Measurements from ENCODE around the gene POU5F1.

POU5F1 gene

GRCh38 chr6:31157513-31158139, 12.9 kb downstream of the POU5F1 start, which contains the start of gene CCHCR1:
TSS of gene CCHCR1 (minus strand) at chr6:31157802. CDS start at chr6:31157600, 202 bp downstream.
- no peak for DNase-seq (ENCODE audit: low read depth in 1 of 2, low spot score in 1 of 2)
- in situ Hi-C loops (cut with HindIII; ENCODE audit: low pct_unique_long_range_greater_than_20kb, low sequenced_read_pairs), result no loop called here
- TF ChIP-seq JUND (IDR thresholded peaks at IDR 0.05; ENCODE audit: low read depth), result no peak

- TF ChIP-seq JUND (IDR thresholded peaks at IDR 0.05; ENCODE audit: low read depth), result no peak
- no peak for DNase-seq (ENCODE audit: low read depth in 1 of 2, low spot score in 1 of 2)
- in situ Hi-C loops (cut with HindIII; ENCODE audit: low pct_unique_long_range_greater_than_20kb, low sequenced_read_pairs), result no loop called here
These were observed 13.8 kb downstream of the POU5F1 start for GRCh38 chr6:31156641-31157040.

GRCh38 chr6:31154436-31154835, 16.0 kb downstream of the POU5F1 start:
- in situ Hi-C loops (cut with HindIII; ENCODE audit: low pct_unique_long_range_greater_than_20kb, low sequenced_read_pairs), result no loop called here
- no peak for DNase-seq (ENCODE audit: low read depth in 1 of 2, low spot score in 1 of 2)
- TF ChIP-seq JUND (IDR thresholded peaks at IDR 0.05; ENCODE audit: low read depth), result no peak

GRCh38 chr6:31152781-31153180, 17.7 kb downstream of the POU5F1 start:
- no peak for DNase-seq (ENCODE audit: low read depth in 1 of 2, low spot score in 1 of 2)
- no peak for TF ChIP-seq JUND (IDR thresholded peaks at IDR 0.05; ENCODE audit: low read depth)
- in situ Hi-C loops (cut with HindIII; ENCODE audit: low pct_unique_long_range_greater_than_20kb, low sequenced_read_pairs), result no loop called here

- no peak for TF ChIP-seq JUND (IDR thresholded peaks at IDR 0.05; ENCODE audit: low read depth)
- no peak for DNase-seq (ENCODE audit: low read depth in 1 of 2, low spot score in 1 of 2)
- in situ Hi-C loops (cut with HindIII; ENCODE audit: low pct_unique_long_range_greater_than_20kb, low sequenced_read_pairs), result no loop called here
These were observed 20.5 kb downstream of the POU5F1 start for GRCh38 chr6:31149827-31150447.

GRCh38 chr6:31145386-31145785, 25.1 kb downstream of the POU5F1 start:
- no peak for DNase-seq (ENCODE audit: low read depth in 1 of 2, low spot score in 1 of 2)

GRCh38 chr6:31144970-31145340, 25.5 kb downstream of the POU5F1 start:
- in situ Hi-C loops (cut with HindIII; ENCODE audit: low pct_unique_long_range_greater_than_20kb, low sequenced_read_pairs), result no loop called here
- DNase-seq (ENCODE audit: low read depth in 1 of 2, low spot score in 1 of 2), result no peak
- TF ChIP-seq JUND (IDR thresholded peaks at IDR 0.05; ENCODE audit: low read depth), result no peak

More at GRCh38 chr6:31145386-31145785, 25.1 kb downstream of the POU5F1 start:
- in situ Hi-C loops (cut with HindIII; ENCODE audit: low pct_unique_long_range_greater_than_20kb, low sequenced_read_pairs), result no loop called here
- no peak for TF ChIP-seq JUND (IDR thresholded peaks at IDR 0.05; ENCODE audit: low read depth)

- TF ChIP-seq JUND (IDR thresholded peaks at IDR 0.05; ENCODE audit: low read depth), result no peak
- in situ Hi-C loops (cut with HindIII; ENCODE audit: low pct_unique_long_range_greater_than_20kb, low sequenced_read_pairs), result no loop called here
- no peak for DNase-seq (ENCODE audit: low read depth in 1 of 2, low spot score in 1 of 2)
These were observed 26.0 kb downstream of the POU5F1 start for GRCh38 chr6:31144296-31144969.

GRCh38 chr6:31143148-31143547, 27.3 kb downstream of the POU5F1 start:
- in situ Hi-C loops (cut with HindIII; ENCODE audit: low pct_unique_long_range_greater_than_20kb, low sequenced_read_pairs), result no loop called here
- no peak for DNase-seq (ENCODE audit: low read depth in 1 of 2, low spot score in 1 of 2)
- TF ChIP-seq JUND (IDR thresholded peaks at IDR 0.05; ENCODE audit: low read depth), result no peak

- TF ChIP-seq JUND (IDR thresholded peaks at IDR 0.05; ENCODE audit: low read depth), result no peak
- DNase-seq (ENCODE audit: low read depth in 1 of 2, low spot score in 1 of 2), result no peak
- in situ Hi-C loops (cut with HindIII; ENCODE audit: low pct_unique_long_range_greater_than_20kb, low sequenced_read_pairs), result no loop called here
These were observed 28.1 kb downstream of the POU5F1 start for GRCh38 chr6:31142361-31142761.

- no peak for TF ChIP-seq JUND (IDR thresholded peaks at IDR 0.05; ENCODE audit: low read depth)
- in situ Hi-C loops (cut with HindIII; ENCODE audit: low pct_unique_long_range_greater_than_20kb, low sequenced_read_pairs), result no loop called here
- no peak for DNase-seq (ENCODE audit: low read depth in 1 of 2, low spot score in 1 of 2)
These were observed 29.8 kb downstream of the POU5F1 start for GRCh38 chr6:31140643-31141042.

- no peak for TF ChIP-seq JUND (IDR thresholded peaks at IDR 0.05; ENCODE audit: low read depth)
- peak in 1 of 2 experiments; percentile 30 for DNase-seq (ENCODE audit: low read depth in 1 of 2, low spot score in 1 of 2)
- in situ Hi-C loops (cut with HindIII; ENCODE audit: low pct_unique_long_range_greater_than_20kb, low sequenced_read_pairs), result no loop called here
These were observed 30.9 kb downstream of the POU5F1 start for GRCh38 chr6:31139599-31139998.

GRCh38 chr6:31138982-31139381, 31.5 kb downstream of the POU5F1 start, which contains the start of gene PSORS1C2:
TSS of gene PSORS1C2 (minus strand) at chr6:31139066. CDS start at chr6:31139026, 40 bp downstream.
- in situ Hi-C loops (cut with HindIII; ENCODE audit: low pct_unique_long_range_greater_than_20kb, low sequenced_read_pairs), result no loop called here

More at GRCh38 chr6:31138982-31139381, 31.5 kb downstream of the POU5F1 start, which contains the start of gene PSORS1C2:
- no peak for TF ChIP-seq JUND (IDR thresholded peaks at IDR 0.05; ENCODE audit: low read depth)
- peak in 1 of 2 experiments; percentile 49 for DNase-seq (ENCODE audit: low read depth in 1 of 2, low spot score in 1 of 2)
